ENCODE measurements around the gene LBX2. TPM values are rescaled to one million over a fixed set of nuclear protein-coding genes. Genes with fewer than 3 reads are reported as not detected.
A peak's percentile ranks its signal among the peaks of the same experiment; 100 is the strongest.

The LBX2 gene
- total and polyA plus RNA-seq, 9 of the 15 experiments (the other 6 are each of a cell fraction or from before 2014, with no cell fraction given), result 0.39 to 6.2 (median 1.8) TPM; not detected in 1

DNA sequence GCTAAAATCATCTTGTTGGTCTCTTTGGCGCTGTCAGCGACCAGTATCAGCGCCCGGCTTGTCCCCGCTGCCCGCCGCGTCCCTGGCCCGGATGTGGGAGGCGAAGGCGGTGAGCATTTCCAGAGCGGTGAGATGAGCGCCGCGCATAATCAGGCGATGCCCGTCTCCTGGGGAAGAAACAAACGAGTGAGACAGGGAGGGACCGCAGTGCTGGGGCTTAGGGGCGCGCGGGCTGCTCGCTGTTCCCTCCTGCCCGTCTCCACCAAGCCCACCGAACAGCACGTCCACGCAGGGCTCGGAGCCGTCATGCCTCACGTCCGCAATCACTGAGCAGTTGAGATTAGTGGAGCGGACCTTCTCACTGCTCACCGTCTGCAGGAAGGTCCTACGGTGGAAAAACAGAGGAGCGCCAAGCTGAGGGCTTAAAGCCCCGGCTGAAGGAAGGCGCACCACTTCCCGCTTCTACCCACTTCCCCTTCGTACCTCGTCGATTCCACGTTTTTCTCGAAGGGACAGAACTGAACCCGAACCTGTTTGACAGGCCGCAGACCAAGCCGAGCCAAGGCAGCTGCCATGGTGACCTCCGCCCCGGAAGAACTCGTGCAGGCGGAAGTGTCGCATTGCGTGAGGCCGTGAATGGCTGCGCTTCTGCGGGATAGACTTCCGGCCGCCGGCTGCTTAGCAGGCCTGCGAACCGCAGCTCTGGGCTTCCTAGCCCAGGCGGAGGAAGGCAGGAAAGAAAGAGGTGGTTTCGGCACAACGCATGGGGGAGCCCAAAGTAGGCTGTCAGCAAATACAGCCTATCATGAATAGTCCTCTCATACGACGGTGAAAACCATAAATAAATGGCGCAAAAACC is 27.1 kb downstream of the LBX2 start, which contains the start of gene MRPL53 (continued):
- TF ChIP-seq, protein P1, sequence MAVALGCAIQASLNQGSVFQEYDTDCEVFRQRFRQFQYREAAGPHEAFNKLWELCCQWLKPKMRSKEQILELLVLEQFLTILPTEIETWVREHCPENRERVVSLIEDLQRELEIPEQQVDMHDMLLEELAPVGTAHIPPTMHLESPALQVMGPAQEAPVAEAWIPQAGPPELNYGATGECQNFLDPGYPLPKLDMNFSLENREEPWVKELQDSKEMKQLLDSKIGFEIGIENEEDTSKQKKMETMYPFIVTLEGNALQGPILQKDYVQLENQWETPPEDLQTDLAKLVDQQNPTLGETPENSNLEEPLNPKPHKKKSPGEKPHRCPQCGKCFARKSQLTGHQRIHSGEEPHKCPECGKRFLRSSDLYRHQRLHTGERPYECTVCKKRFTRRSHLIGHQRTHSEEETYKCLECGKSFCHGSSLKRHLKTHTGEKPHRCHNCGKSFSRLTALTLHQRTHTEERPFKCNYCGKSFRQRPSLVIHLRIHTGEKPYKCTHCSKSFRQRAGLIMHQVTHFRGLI (CRISPR knock-in tag; IDR thresholded peaks at IDR 0.05), result no peak
- TF ChIP-seq IRF1 (CRISPR knock-in tag; IDR thresholded peaks at IDR 0.05; ENCODE audit: borderline replicate concordance) (no peak), CHD1 (IDR thresholded peaks at IDR 0.05; ENCODE audit: low read length) (no peak), ZNF146 (CRISPR knock-in tag; IDR thresholded peaks at IDR 0.05; ENCODE audit: unreplicated experiment) (no peak), NCOR1 (IDR thresholded peaks at IDR 0.05) (no peak; the same call in 1 of the 2 replicates), TCF7L2 (IDR thresholded peaks at IDR 0.05; ENCODE audit: low read depth, low read length) (no peak), PKNOX1 (IDR thresholded peaks at IDR 0.05) (peak; percentile 79), BRD9 (IDR thresholded peaks at IDR 0.05; ENCODE audit: low read depth, partially characterized antibody) (no peak), CBX5 (IDR thresholded peaks at IDR 0.05; ENCODE audit: borderline replicate concordance, low read depth) (no peak), PATZ1 (CRISPR knock-in tag; IDR thresholded peaks at IDR 0.05; ENCODE audit: borderline replicate concordance) (no peak), SPI1 (IDR thresholded peaks at IDR 0.05; ENCODE audit: borderline replicate concordance, low read depth, low read length) (peak; percentile 49), ESRRB (CRISPR knock-in tag; IDR thresholded peaks at IDR 0.05; ENCODE audit: borderline replicate concordance) (peak; percentile 67; the same call in 1 of the 2 replicates), WHSC1 (IDR thresholded peaks at IDR 0.05; ENCODE audit: low read length) (no peak), FOS (IDR thresholded peaks at IDR 0.05; ENCODE audit: extremely low read depth, insufficient read length) (no peak), MCM7 (IDR thresholded peaks at IDR 0.05) (no peak), CHD4 (IDR thresholded peaks at IDR 0.05; ENCODE audit: insufficient read depth, insufficient replicate concordance, low read depth, low read length, poor library complexity, severe bottlenecking) (no peak), ZSCAN32 (CRISPR knock-in tag; IDR thresholded peaks at IDR 0.05) (no peak), EHMT2 (IDR thresholded peaks at IDR 0.05) (peak; percentile 71; the same call in 1 of the 2 replicates), XRCC4 (IDR thresholded peaks at IDR 0.05; ENCODE audit: extremely low read depth, insufficient read depth, insufficient read length) (no peak), CCAR2 (IDR thresholded peaks at IDR 0.05; ENCODE audit: low read depth, low read length) (no peak)
- TF ChIP-seq, protein P2, sequence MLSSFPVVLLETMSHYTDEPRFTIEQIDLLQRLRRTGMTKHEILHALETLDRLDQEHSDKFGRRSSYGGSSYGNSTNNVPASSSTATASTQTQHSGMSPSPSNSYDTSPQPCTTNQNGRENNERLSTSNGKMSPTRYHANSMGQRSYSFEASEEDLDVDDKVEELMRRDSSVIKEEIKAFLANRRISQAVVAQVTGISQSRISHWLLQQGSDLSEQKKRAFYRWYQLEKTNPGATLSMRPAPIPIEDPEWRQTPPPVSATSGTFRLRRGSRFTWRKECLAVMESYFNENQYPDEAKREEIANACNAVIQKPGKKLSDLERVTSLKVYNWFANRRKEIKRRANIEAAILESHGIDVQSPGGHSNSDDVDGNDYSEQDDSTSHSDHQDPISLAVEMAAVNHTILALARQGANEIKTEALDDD (IDR thresholded peaks at IDR 0.05), result no peak

All from K562 (cell line).